SU-DHL-6 (cell line): ENCODE data around the gene LRRC47.

Experiments
- H2AFZ ChIP-seq: fragments of 200-600 bp; sonication (generic); 2 replicates; pipeline ENCODE4 v1.6.1; 2014; ENCODE audit warnings: low read depth, mild to moderate bottlenecking, moderate library complexity, mixed read lengths, antibody characterized with exemption, low read length; ENCODE audit not compliant: severe bottlenecking
- H3F3A ChIP-seq: fragments of 200-600 bp; shearing (Covaris generic); 2 replicates; pipeline ENCODE4 v1.6.0; 2016; ENCODE audit warnings: antibody characterized with exemption, mild to moderate bottlenecking; ENCODE audit not compliant: insufficient read depth
- H3K27ac ChIP-seq: fragments of 200-600 bp; sonication (generic); 2 replicates; pipeline ENCODE4 v1.5.1; 2016; ENCODE audit warnings: low read depth, mild to moderate bottlenecking, low read length, moderate library complexity, mixed read lengths
- H3K27me3 ChIP-seq: fragments of 200-600 bp; sonication (generic), shearing (Covaris generic); 2 replicates; pipeline ENCODE4 v1.6.0; 2014; ENCODE audit warnings: mild to moderate bottlenecking, low read length
- H3K36me3 ChIP-seq: fragments of 200-600 bp; sonication (generic); 2 replicates; pipeline ENCODE4 v1.6.1; 2014; ENCODE audit warnings: mild to moderate bottlenecking, low read length, mixed read lengths
- H3K4me2 ChIP-seq: fragments of 300-600, 200-600 bp; shearing (Covaris generic), sonication (generic); 2 replicates; pipeline ENCODE4 v1.6.0; 2014; ENCODE audit warnings: low read length, low read depth, mild to moderate bottlenecking; ENCODE audit not compliant: poor library complexity, severe bottlenecking
- H3K4me3 ChIP-seq: fragments of 200-600 bp; sonication (generic); 2 replicates; pipeline ENCODE4 v1.5.1; 2014; ENCODE audit warnings: antibody characterized with exemption, low read length, mild to moderate bottlenecking, mixed read lengths; ENCODE audit not compliant: insufficient read depth, poor library complexity, severe bottlenecking
- H3K79me2 ChIP-seq: fragments of 200-600 bp; sonication (generic); 2 replicates; pipeline ENCODE4 v1.6.1; 2014; ENCODE audit warnings: mild to moderate bottlenecking, low read length, moderate library complexity; ENCODE audit not compliant: insufficient read depth
- H3K9ac ChIP-seq: fragments of 200-600 bp; sonication (generic); 2 replicates; pipeline ENCODE4 v1.7.0; 2014; ENCODE audit warnings: mild to moderate bottlenecking, low read length
- H3K9me2 ChIP-seq: fragments of 200-600 bp; sonication (generic); replicated peaks from 2 replicates; pipeline ENCODE4 v1.6.1; 2014; ENCODE audit warnings: low read length; ENCODE audit not compliant: insufficient read depth
- H3K9me3 ChIP-seq: fragments of 200-600 bp; sonication (generic); 2 replicates; pipeline ENCODE4 v1.6.1; 2014; ENCODE audit warnings: low read length, mixed read lengths; ENCODE audit not compliant: insufficient read depth
- H4K20me1 ChIP-seq: fragments of 200-600 bp; sonication (generic); 2 replicates; pipeline ENCODE4 v1.6.1; 2014; ENCODE audit warnings: low read depth, mild to moderate bottlenecking, antibody characterized with exemption, low read length, moderate library complexity, mixed read lengths
- CTCF ChIP-seq: fragments of 200-600 bp; sonication (generic); IDR thresholded peaks from one replicate; pipeline ENCODE4 v1.5.1; 2017; ENCODE audit warnings: antibody characterized with exemption, mild to moderate bottlenecking, low read length, moderate library complexity; ENCODE audit not compliant: insufficient read depth, poor library complexity, severe bottlenecking
- EZH2phosphoT487 ChIP-seq: fragments of 200-600 bp; sonication (generic), shearing (Covaris generic); conservative IDR thresholded peaks from 2 replicates; pipeline ENCODE4 v1.6.1; 2018; ENCODE audit warnings: mild to moderate bottlenecking, antibody characterized with exemption, low read length, moderate library complexity, mixed read lengths

LRRC47 gene

GRCh38 chr1:3820316-3820715 lies 24.0 kb upstream of the LRRC47 start:
- TF ChIP-seq EZH2phosphoT487 (no peak), CTCF (no peak)
- Histone ChIP-seq H3K36me3 (no peaks in the 10 kb centered on the region), H3K4me2 (no peak overlapping the region), H3K9me2 (no peaks in the 10 kb centered on the region), H3K4me3 (no peak overlapping the region), H3K9me3 (no peaks in the 10 kb centered on the region), H3F3A (no peaks in the 10 kb centered on the region), H3K9ac (no peak overlapping the region), H2AFZ (no peak overlapping the region), H3K27me3 (no peaks in the 10 kb centered on the region), H4K20me1 (no peaks in the 10 kb centered on the region), H3K27ac (no peak overlapping the region), H3K79me2 (no peaks in the 10 kb centered on the region)

GRCh38 chr1:3819771-3820200 lies 23.5 kb upstream of the LRRC47 start:
- TF ChIP-seq EZH2phosphoT487 (no peak), CTCF (no peak)
- H3K36me3 ChIP-seq = no peaks in the 10 kb centered on the region
- no peak overlapping the region for H3K9ac ChIP-seq
- H3K4me2 ChIP-seq = no peak overlapping the region
- no peaks in the 10 kb centered on the region for H4K20me1 ChIP-seq
- H3F3A ChIP-seq = no peaks in the 10 kb centered on the region
- no peaks in the 10 kb centered on the region for H3K9me3 ChIP-seq
- H3K27ac ChIP-seq = no peak overlapping the region
- H3K79me2 ChIP-seq = no peaks in the 10 kb centered on the region
- no peaks in the 10 kb centered on the region for H3K9me2 ChIP-seq
- no peaks in the 10 kb centered on the region for H3K27me3 ChIP-seq
- H3K4me3 ChIP-seq = no peak overlapping the region
- H2AFZ ChIP-seq = no peak overlapping the region

GRCh38 chr1:3817821-3818597 lies 21.7 kb upstream of the LRRC47 start:
- Histone ChIP-seq H3K36me3 (no peaks in the 10 kb centered on the region), H3K79me2 (no peaks in the 10 kb centered on the region), H4K20me1 (no peaks in the 10 kb centered on the region), H3F3A (no peaks in the 10 kb centered on the region), H3K27me3 (no peaks in the 10 kb centered on the region), H3K4me3 (no peak overlapping the region), H3K27ac (no peak overlapping the region), H3K9me2 (no peaks in the 10 kb centered on the region), H3K4me2 (no peak overlapping the region), H3K9ac (no peak overlapping the region), H3K9me3 (no peaks in the 10 kb centered on the region), H2AFZ (no peak overlapping the region)
- no peak for TF ChIP-seq EZH2phosphoT487
- no peak for TF ChIP-seq CTCF
